ENCODE results near the gene SLX1A. TPM values are rescaled to one million over a fixed set of nuclear protein-coding genes. Genes with fewer than 3 reads are reported as not detected.
A peak's percentile ranks its signal among the peaks of the same experiment; 100 is the strongest.

SLX1A gene
- total RNA-seq, 1 experiment from 2014 or later, result 53.2 TPM

GRCh38 chr16:30184891-30185682 is 8.6 kb upstream of the SLX1A start:
- no peak overlapping the region for H3K4me3 Mint-ChIP-seq
- ChIA-PET CTCF (interaction anchor here (1.2 to 4.8 kb wide), 4 partner anchors 72 to 430 kb away, joined by 4 to 21 read pairs (median 12); partner anchors contain the start of genes GDPD3 and TBX6), POLR2A (interaction anchor here (1.0 kb wide), 1 partner anchor 93 kb away, joined by 3 read pairs; no protein-coding TSS in a partner anchor)
- ATAC-seq (no peak), DNase-seq (ENCODE audit: low spot score) (no peak)
- no peak for TF ChIP-seq SOX15 (CRISPR knock-in tag; IDR thresholded peaks at IDR 0.05)
- TF ChIP-seq USF1 (CRISPR knock-in tag; IDR thresholded peaks at IDR 0.05), result no peak
- no peak for TF ChIP-seq PREB (CRISPR knock-in tag; IDR thresholded peaks at IDR 0.05; ENCODE audit: borderline replicate concordance)
- TF ChIP-seq ZNF396 (CRISPR knock-in tag; IDR thresholded peaks at IDR 0.05; ENCODE audit: borderline replicate concordance), result no peak
- no peak for TF ChIP-seq ZNF219 (CRISPR knock-in tag; IDR thresholded peaks at IDR 0.05; ENCODE audit: borderline replicate concordance)
- TF ChIP-seq ZNF425 (CRISPR knock-in tag; conservative IDR thresholded peaks at IDR 0.05), result no peak
- TF ChIP-seq GTF2I (CRISPR knock-in tag; conservative IDR thresholded peaks at IDR 0.05), result no peak
- TF ChIP-seq PRRX2 (CRISPR knock-in tag; IDR thresholded peaks at IDR 0.05), result no peak
- TF ChIP-seq ATF1 (CRISPR knock-in tag; IDR thresholded peaks at IDR 0.05), result no peak
- TF ChIP-seq GRHL2 (CRISPR knock-in tag; IDR thresholded peaks at IDR 0.05; ENCODE audit: insufficient replicate concordance, severe bottlenecking), result no peak
- no peak for TF ChIP-seq SMAD4 (CRISPR knock-in tag; IDR thresholded peaks at IDR 0.05)
- no peak for TF ChIP-seq HMGXB4 (CRISPR knock-in tag; IDR thresholded peaks at IDR 0.05)
- TF ChIP-seq E2F4 (CRISPR knock-in tag; IDR thresholded peaks at IDR 0.05; ENCODE audit: borderline replicate concordance, low read depth), result no peak
- TF ChIP-seq EMX1 (CRISPR knock-in tag; IDR thresholded peaks at IDR 0.05), result no peak
- TF ChIP-seq FOXP1 (CRISPR knock-in tag; IDR thresholded peaks at IDR 0.05; ENCODE audit: borderline replicate concordance), result no peak
- peaks cover 41% of the 10 kb centered on the region for H3K27me3 Mint-ChIP-seq (ENCODE audit: low read depth)
- H3K9me3 Mint-ChIP-seq, result no peaks in the 10 kb centered on the region
- peaks cover 7% of the 10 kb centered on the region for H3K4me1 Mint-ChIP-seq
- H3K27ac Mint-ChIP-seq, result no peak overlapping the region
- H3K36me3 Mint-ChIP-seq, result no peaks in the 10 kb centered on the region

GRCh38 chr16:30185683-30186421 is 7.8 kb upstream of the SLX1A start:
- H3K27ac Mint-ChIP-seq, result no peak overlapping the region
- no peak for TF ChIP-seq ZNF512 (CRISPR knock-in tag; IDR thresholded peaks at IDR 0.05; ENCODE audit: borderline replicate concordance)
- TF ChIP-seq GABPB1 (CRISPR knock-in tag; IDR thresholded peaks at IDR 0.05), result 0 out of 2 replicates have a peak, but pooled peaks have one; percentile 22
- TF ChIP-seq NR3C1 (CRISPR knock-in tag; conservative IDR thresholded peaks at IDR 0.05; ENCODE audit: low read depth), result no peak
- TF ChIP-seq ZNF263 (CRISPR knock-in tag; IDR thresholded peaks at IDR 0.05; ENCODE audit: low read depth), result no peak
- no peak for TF ChIP-seq MYBL2 (CRISPR knock-in tag; IDR thresholded peaks at IDR 0.05)
- peaks cover 7% of the 10 kb centered on the region for H3K4me1 Mint-ChIP-seq
- no peaks in the 10 kb centered on the region for H3K9me3 Mint-ChIP-seq
- no peaks in the 10 kb centered on the region for H3K36me3 Mint-ChIP-seq
- ChIA-PET POLR2A (interaction anchor here (1.0 kb wide), 1 partner anchor 94 kb away, joined by 3 read pairs; no protein-coding TSS in a partner anchor), CTCF (interaction anchor here (1.2 to 4.8 kb wide), 4 partner anchors 73 to 429 kb away, joined by 4 to 21 read pairs (median 12); partner anchors contain the start of genes GDPD3 and TBX6)
- ATAC-seq (no peak), DNase-seq (ENCODE audit: low spot score) (no peak)
- peaks cover 33% of the 10 kb centered on the region for H3K27me3 Mint-ChIP-seq (ENCODE audit: low read depth)
- H3K4me3 Mint-ChIP-seq, result no peak overlapping the region
